HCT116 (cell line): Measurements from ENCODE around the gene DUSP16. TPM values are rescaled to one million over a fixed set of nuclear protein-coding genes. Genes with fewer than 3 reads are reported as not detected.
"Not testable (repeated sequence)": the region's sequence is repeated elsewhere in the genome, so short reads cannot be mapped to it uniquely, and the experiment has no call there.

Source experiments
- ATAC-seq: fragments of 200-7000 bp; cut with Tn5 transposase; 2 replicates; pipeline ENCODE4 v1.9.1; 2020; ENCODE audit warnings: mild to moderate bottlenecking, moderate library complexity
- BruUV-seq: library from RNA; stranded (reverse); fragments of 400-500 nt; replicated peaks from 2 replicates; lab custom pipeline; 2021; lab: Mats Ljungman, UMichigan
- CTCF ChIA-PET: fragments of 300-600 bp; sonication (Branson Sonifier 250); formaldehyde crosslinking; loops from one replicate; lab custom pipeline; 2021; ENCODE audit warnings: antibody characterized with exemption; lab: Charles Lee
- POLR2A ChIA-PET: fragments of 300-600, 350-600 bp; sonication (Branson Sonifier 250); formaldehyde crosslinking; loops from one replicate; lab custom pipeline; 2021; ENCODE audit warnings: antibody characterized with exemption; lab: Charles Lee
- RAD21 ChIA-PET, 2 experiments: fragments of 300-600 bp; sonication (Branson Sonifier 250); formaldehyde crosslinking; loops; one replicate each; lab custom pipeline; 2023; ENCODE audit warnings: low total read pairs in 2 of 2; ENCODE audit not compliant: uncharacterized antibody in 2 of 2, unreplicated experiment in 2 of 2, low non-redundant PET in 1 of 2; lab: Charles Lee
- DNase-seq: peaks from one replicate; pipeline ENCODE4 v3.0.0-alpha.2; 2010; ENCODE audit warnings: low read depth, low spot score
- H2AFZ ChIP-seq: fragments of 200-600 bp; shearing (Covaris generic), sonication (generic); 2 replicates; pipeline ENCODE4 v1.6.1; 2017; ENCODE audit warnings: low read depth, mixed run types, mixed read lengths, antibody characterized with exemption, low read length; ENCODE audit not compliant: poor library complexity, severe bottlenecking
- H3K27ac ChIP-seq: 2 replicates; pipeline ENCODE4 v1.5.1; 2012; ENCODE audit warnings: low read depth, low read length
- H3K27me3 ChIP-seq: fragments of 200-600 bp; sonication (generic); 2 replicates; pipeline ENCODE4 v1.6.1; 2016; ENCODE audit warnings: mixed run types, low read length, mixed read lengths; ENCODE audit not compliant: insufficient read depth
- H3K36me3 ChIP-seq, 2 experiments: fragments of 200-500 bp in 1 of 2; fragments of 200-600 bp in 1 of 2; sonication (Bioruptor generic) in 1 of 2; sonication (generic) in 1 of 2; 2 replicates each; pipeline versions ENCODE4 v1.5.1 to v1.6.1; 2014 to 2016; ENCODE audit warnings: low read length in 2 of 2, inconsistent platforms in 1 of 2, mixed read lengths in 1 of 2, mixed run types in 1 of 2; ENCODE audit not compliant: insufficient read depth in 2 of 2, control insufficient read depth in 1 of 2
- H3K4me1 ChIP-seq, 2 experiments: fragments of 200-600 bp in 1 of 2; sonication (generic) in 1 of 2; 2 replicates each; pipeline versions ENCODE4 v1.5.1 to v1.6.1; 2012 to 2017; ENCODE audit warnings: low read length in 2 of 2, inconsistent platforms in 1 of 2, mild to moderate bottlenecking in 1 of 2, mixed read lengths in 1 of 2, mixed run types in 1 of 2, moderate library complexity in 1 of 2; ENCODE audit not compliant: insufficient read depth in 2 of 2, control insufficient read depth in 1 of 2
- H3K4me2 ChIP-seq: fragments of 200-600 bp; sonication (generic); 2 replicates; pipeline ENCODE4 v1.6.1; 2017; ENCODE audit warnings: mixed run types, low read length, mixed read lengths
- H3K4me3 ChIP-seq, 2 experiments: fragments of 200-600 bp in 1 of 2; sonication (generic) in 1 of 2; replicated peaks in 1 of 2; 2 replicates each; pipeline ENCODE4 v1.5.1; 2011 to 2016; ENCODE audit warnings: low read length in 2 of 2, control low read depth in 1 of 2, low read depth in 1 of 2, mild to moderate bottlenecking in 1 of 2, mixed read lengths in 1 of 2, mixed run types in 1 of 2
- H3K79me2 ChIP-seq: fragments of 200-600 bp; sonication (generic); 2 replicates; pipeline ENCODE4 v1.6.1; 2017; ENCODE audit warnings: mild to moderate bottlenecking, mixed run types, low read length, moderate library complexity, mixed read lengths; ENCODE audit not compliant: insufficient read depth
- H3K9ac ChIP-seq: fragments of 200-600 bp; sonication (generic); 2 replicates; pipeline ENCODE4 v1.6.1; 2016; ENCODE audit warnings: low read length, mixed read lengths
- H3K9me2 ChIP-seq: fragments of 200-600 bp; sonication (generic), shearing (Covaris generic); 2 replicates; pipeline ENCODE4 v1.6.1; 2017; ENCODE audit warnings: mixed run types, mild to moderate bottlenecking, moderate library complexity; ENCODE audit not compliant: insufficient read depth
- H3K9me3 ChIP-seq, 2 experiments: fragments of 200-500 bp in 1 of 2; fragments of 200-600 bp in 1 of 2; sonication (Bioruptor generic) in 1 of 2; sonication (generic) in 1 of 2; 2 replicates each; pipeline ENCODE4 v1.6.1; 2014 to 2017; ENCODE audit warnings: low read length in 2 of 2, mixed read lengths in 2 of 2, inconsistent platforms in 1 of 2, low read depth in 1 of 2, mild to moderate bottlenecking in 1 of 2, mixed run types in 1 of 2, moderate library complexity in 1 of 2; ENCODE audit not compliant: control insufficient read depth in 1 of 2, insufficient read depth in 1 of 2
- H4K20me1 ChIP-seq: fragments of 200-600 bp; sonication (generic), shearing (Covaris generic); 2 replicates; pipeline ENCODE4 v1.6.1; 2017; ENCODE audit warnings: mixed run types, mild to moderate bottlenecking, moderate library complexity; ENCODE audit not compliant: insufficient read depth
- CBX3 ChIP-seq: IDR thresholded peaks from 2 replicates; pipeline ENCODE4 v1.6.1; 2012; ENCODE audit warnings: low read depth
- CEBPB ChIP-seq: IDR thresholded peaks from 2 replicates; pipeline ENCODE4 v1.6.1; 2012; ENCODE audit warnings: low read depth
- EGR1 ChIP-seq: IDR thresholded peaks from 2 replicates; pipeline ENCODE4 v1.6.1; 2012; ENCODE audit warnings: low read depth
- ELF1 ChIP-seq: IDR thresholded peaks from 2 replicates; pipeline ENCODE4 v1.6.1; 2012; ENCODE audit warnings: low read depth, borderline replicate concordance
- EZH2phosphoT487 ChIP-seq: fragments of 200-600 bp; IDR thresholded peaks from 2 replicates; pipeline ENCODE4 v1.6.1; 2018; ENCODE audit warnings: antibody characterized with exemption, borderline replicate concordance
- FOSL1 ChIP-seq: IDR thresholded peaks from 2 replicates; pipeline ENCODE4 v1.6.1; 2012; ENCODE audit warnings: low read depth
- JUND ChIP-seq: IDR thresholded peaks from 2 replicates; pipeline ENCODE4 v1.6.1; 2012
- POLR2A ChIP-seq: IDR thresholded peaks from 2 replicates; pipeline ENCODE4 v1.7.0; 2011; ENCODE audit warnings: borderline replicate concordance; ENCODE audit not compliant: insufficient read depth, insufficient read length; ENCODE audit errors: extremely low read depth
- POLR2AphosphoS5 ChIP-seq: IDR thresholded peaks from 2 replicates; pipeline ENCODE4 v1.6.1; 2011; ENCODE audit warnings: mild to moderate bottlenecking, low read depth, low read length, moderate library complexity
- SIN3A ChIP-seq: IDR thresholded peaks from 2 replicates; pipeline ENCODE4 v1.6.1; 2012; ENCODE audit warnings: low read depth
- SP1 ChIP-seq: IDR thresholded peaks from 2 replicates; pipeline ENCODE4 v1.6.1; 2012; ENCODE audit warnings: low read depth
- SRF ChIP-seq: IDR thresholded peaks from 2 replicates; pipeline ENCODE4 v1.6.1; 2012; ENCODE audit warnings: low read depth
- YY1 ChIP-seq: IDR thresholded peaks from 2 replicates; pipeline ENCODE4 v1.6.1; 2011; ENCODE audit warnings: low read length, low read depth, moderate library complexity, mild to moderate bottlenecking; ENCODE audit not compliant: insufficient replicate concordance; ENCODE audit errors: extremely low read depth
- ZFX ChIP-seq: fragments of 450-650 bp; IDR thresholded peaks from 2 replicates; pipeline ENCODE4 v1.6.1; 2017
- ZNF274 ChIP-seq: fragments of 200-500 bp; sonication (Bioruptor generic); IDR thresholded peaks from 2 replicates; pipeline ENCODE4 v1.6.1; 2014; ENCODE audit warnings: mild to moderate bottlenecking, low read depth, low read length, inconsistent platforms
- intact Hi-C: fragments of 100-400 bp; cut with micrococcal nuclease; formaldehyde crosslinking; loops from 2 replicates; pipeline ENCODE4 v1.10.0; 2022
- total RNA-seq: library from RNA; stranded (reverse); gene quantifications from one replicate; pipeline ENCODE4 v1.2.1, GENCODE V29; 2021; ENCODE audit not compliant: unreplicated experiment
- TF ChIP-seq, protein P1 (sequence below): IDR thresholded peaks from 2 replicates; pipeline ENCODE4 v1.6.1; 2012
- TF ChIP-seq, protein P2 (sequence below): IDR thresholded peaks from 2 replicates; pipeline ENCODE4 v1.6.1; 2012
- TF ChIP-seq, protein P3 (sequence below): IDR thresholded peaks from 2 replicates; pipeline ENCODE4 v1.6.1; 2012; ENCODE audit warnings: low read depth

DUSP16 gene
- total RNA-seq, 1 experiment from 2014 or later: 13.4 TPM

DNA sequence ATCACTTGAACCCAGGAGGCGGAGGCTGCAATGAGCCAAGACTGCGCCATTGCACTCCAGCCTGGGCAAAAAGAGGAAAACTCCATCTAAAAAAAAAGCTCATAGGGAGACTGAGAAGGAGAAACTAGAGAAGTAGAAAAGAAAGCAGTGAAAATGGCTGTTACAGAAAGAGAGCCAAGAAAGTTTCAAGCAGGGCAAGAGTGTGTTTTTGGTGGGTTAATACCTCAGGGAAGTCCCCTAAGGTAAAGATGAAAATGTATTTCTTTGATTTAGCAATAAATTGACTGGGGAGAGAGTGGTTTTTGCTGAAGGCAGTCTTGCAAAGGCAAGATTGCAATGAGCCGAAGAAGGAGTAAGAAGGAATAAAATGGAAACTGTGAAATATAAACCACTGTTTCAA lies 10.0 kb upstream of the DUSP16 start:
- Histone ChIP-seq H3K4me1 (no peaks in the 10 kb centered on the region), H3K27me3 (no peaks in the 10 kb centered on the region), H3K9me2 (no peaks in the 10 kb centered on the region), H3K4me3 (no peak overlapping the region), H3K79me2 (no peaks in the 10 kb centered on the region), H2AFZ (no peak overlapping the region), H4K20me1 (no peaks in the 10 kb centered on the region), H3K36me3 (no peaks in the 10 kb centered on the region), H3K27ac (no peak overlapping the region), H3K9me3 (no peaks in the 10 kb centered on the region), H3K9ac (no peak overlapping the region), H3K4me2 (no peak overlapping the region)
- BruUV-seq: no TSS peak
- intact Hi-C loops: no loop called here
- ChIA-PET RAD21 (no interaction called here), CTCF (interaction anchor here (1.6 kb wide), 1 partner anchor 9 kb away, joined by 6 read pairs; the partner anchor contains the start of gene DUSP16), POLR2A (no interaction called here)
- no peak for TF ChIP-seq SRF
- TF ChIP-seq CBX3: no peak
- no peak for TF ChIP-seq SIN3A
- TF ChIP-seq ELF1: no peak
- no peak for TF ChIP-seq FOSL1
- no peak for TF ChIP-seq YY1
- TF ChIP-seq ZFX: no peak
- no peak for TF ChIP-seq ZNF274
- TF ChIP-seq EGR1: no peak
- no peak for TF ChIP-seq POLR2AphosphoS5
- no peak for TF ChIP-seq SP1
- TF ChIP-seq EZH2phosphoT487: no peak
- TF ChIP-seq JUND: no peak
- TF ChIP-seq POLR2A: no peak
- TF ChIP-seq, protein P1, sequence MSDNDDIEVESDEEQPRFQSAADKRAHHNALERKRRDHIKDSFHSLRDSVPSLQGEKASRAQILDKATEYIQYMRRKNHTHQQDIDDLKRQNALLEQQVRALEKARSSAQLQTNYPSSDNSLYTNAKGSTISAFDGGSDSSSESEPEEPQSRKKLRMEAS: no peak
- TF ChIP-seq, protein P2, sequence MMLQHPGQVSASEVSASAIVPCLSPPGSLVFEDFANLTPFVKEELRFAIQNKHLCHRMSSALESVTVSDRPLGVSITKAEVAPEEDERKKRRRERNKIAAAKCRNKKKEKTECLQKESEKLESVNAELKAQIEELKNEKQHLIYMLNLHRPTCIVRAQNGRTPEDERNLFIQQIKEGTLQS: no peak
- no peak for TF ChIP-seq CEBPB
- TF ChIP-seq, protein P3, sequence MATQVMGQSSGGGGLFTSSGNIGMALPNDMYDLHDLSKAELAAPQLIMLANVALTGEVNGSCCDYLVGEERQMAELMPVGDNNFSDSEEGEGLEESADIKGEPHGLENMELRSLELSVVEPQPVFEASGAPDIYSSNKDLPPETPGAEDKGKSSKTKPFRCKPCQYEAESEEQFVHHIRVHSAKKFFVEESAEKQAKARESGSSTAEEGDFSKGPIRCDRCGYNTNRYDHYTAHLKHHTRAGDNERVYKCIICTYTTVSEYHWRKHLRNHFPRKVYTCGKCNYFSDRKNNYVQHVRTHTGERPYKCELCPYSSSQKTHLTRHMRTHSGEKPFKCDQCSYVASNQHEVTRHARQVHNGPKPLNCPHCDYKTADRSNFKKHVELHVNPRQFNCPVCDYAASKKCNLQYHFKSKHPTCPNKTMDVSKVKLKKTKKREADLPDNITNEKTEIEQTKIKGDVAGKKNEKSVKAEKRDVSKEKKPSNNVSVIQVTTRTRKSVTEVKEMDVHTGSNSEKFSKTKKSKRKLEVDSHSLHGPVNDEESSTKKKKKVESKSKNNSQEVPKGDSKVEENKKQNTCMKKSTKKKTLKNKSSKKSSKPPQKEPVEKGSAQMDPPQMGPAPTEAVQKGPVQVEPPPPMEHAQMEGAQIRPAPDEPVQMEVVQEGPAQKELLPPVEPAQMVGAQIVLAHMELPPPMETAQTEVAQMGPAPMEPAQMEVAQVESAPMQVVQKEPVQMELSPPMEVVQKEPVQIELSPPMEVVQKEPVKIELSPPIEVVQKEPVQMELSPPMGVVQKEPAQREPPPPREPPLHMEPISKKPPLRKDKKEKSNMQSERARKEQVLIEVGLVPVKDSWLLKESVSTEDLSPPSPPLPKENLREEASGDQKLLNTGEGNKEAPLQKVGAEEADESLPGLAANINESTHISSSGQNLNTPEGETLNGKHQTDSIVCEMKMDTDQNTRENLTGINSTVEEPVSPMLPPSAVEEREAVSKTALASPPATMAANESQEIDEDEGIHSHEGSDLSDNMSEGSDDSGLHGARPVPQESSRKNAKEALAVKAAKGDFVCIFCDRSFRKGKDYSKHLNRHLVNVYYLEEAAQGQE: no peak
- ATAC-seq: no peak
- DNase-seq: no peak

GRCh38 chr12:12565971-12566370 lies 3.3 kb upstream of the DUSP16 start:
- intact Hi-C loops: loop anchor here (10.0 kb wide), 1 partner anchor 139 kb away; no protein-coding TSS in a partner anchor
- H3K9ac ChIP-seq, H3K4me2 ChIP-seq, RAD21 ChIA-PET, H2AFZ ChIP-seq, H3K27me3 ChIP-seq, H3K27ac ChIP-seq, H3K79me2 ChIP-seq, CTCF ChIA-PET, ATAC-seq, H3K9me2 ChIP-seq, H3K36me3 ChIP-seq, POLR2A ChIA-PET, H3K4me3 ChIP-seq, H3K9me3 ChIP-seq, DNase-seq, H4K20me1 ChIP-seq, BruUV-seq: not testable (repeated sequence)
- peaks cover 10 to 15% of the 10 kb centered on the region in 2 experiments; a peak in 3 of 4 replicates for H3K4me1 ChIP-seq
